H1 (cell line): ENCODE measurements around the gene GBP6. TPM values are rescaled to one million over a fixed set of nuclear protein-coding genes. Genes with fewer than 3 reads are reported as not detected.

Experiments used
- CHD7 ChIP-seq: fragments of 300-600 bp; sonication (generic); IDR thresholded peaks from 2 replicates; pipeline ENCODE4 v1.7.1; 2012; ENCODE audit warnings: low read length, moderate library complexity, mild to moderate bottlenecking, inconsistent platforms; ENCODE audit not compliant: insufficient replicate concordance
- NANOG ChIP-seq: IDR thresholded peaks from 2 replicates; pipeline ENCODE4 v1.6.1; 2011; ENCODE audit warnings: low read length, low read depth, mild to moderate bottlenecking, inconsistent platforms; ENCODE audit not compliant: insufficient read depth, poor library complexity, severe bottlenecking
- SP4 ChIP-seq: IDR thresholded peaks from 2 replicates; pipeline ENCODE4 v1.6.1; 2012; ENCODE audit warnings: low read length, inconsistent platforms
- polyA plus RNA-seq, 7 experiments: library from polyadenylated mRNA; depleted of rRNA in 3 of 7; stranded (reverse) in 5 of 7; unstranded in 2 of 7; fragments of >200 nt in 5 of 7; fragments of 200-250 nt in 2 of 7; gene quantifications; 1 replicate in 5 of 7; 2 replicates in 1 of 7; 4 replicates in 1 of 7; pipeline versions ENCODE4 v1.2.1 to v1.2.3, GENCODE V29; 2011 to 2013; ENCODE audit warnings: missing spikeins in 2 of 7, mixed read lengths in 2 of 7
- total RNA-seq: library from RNA; stranded (reverse); fragmentation: NEBNext Ultra II Directional; extraction: Animal tissue kit (Norgen Biotek cat#: 25700); gene quantifications from 2 replicates; pipeline ENCODE4 v1.2.1, GENCODE V29; 2021

GBP6 gene
- total and polyA plus RNA-seq, 2 of the 8 experiments (the other 6 are each of a cell fraction or from before 2014, with no cell fraction given), result not detected

DNA sequence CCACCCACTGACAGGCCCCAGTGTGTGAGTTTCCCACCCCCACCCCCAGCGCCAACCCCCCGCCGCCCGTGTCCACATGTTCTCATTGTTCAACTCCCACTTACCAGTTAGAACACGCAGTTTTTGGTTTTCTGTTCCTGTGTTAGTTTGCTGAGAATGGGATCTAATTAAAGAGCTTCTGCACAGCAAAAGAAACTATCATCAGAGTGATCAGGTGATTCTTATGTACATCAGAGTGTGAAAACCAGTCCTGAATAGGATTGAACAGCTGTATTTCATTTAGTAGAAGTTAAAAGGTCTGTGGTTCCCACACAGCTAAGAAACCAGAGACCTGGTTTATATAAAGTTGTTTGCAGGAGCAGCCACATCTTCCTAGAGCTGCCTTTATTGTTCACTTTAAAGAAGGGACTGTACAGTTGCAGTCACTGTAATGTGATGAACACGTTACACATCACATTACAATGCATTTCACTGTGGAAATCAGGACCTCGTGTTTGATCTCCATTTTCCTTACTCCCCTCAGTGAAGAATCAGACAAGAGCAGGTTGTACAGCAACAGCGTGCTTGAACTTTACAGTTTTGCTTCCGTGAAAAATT lies 1.2 kb downstream of the GBP6 start (continued):
- TF ChIP-seq CHD7 (no peak), NANOG (no peak), SP4 (no peak)
